Type B pancreatic cell (in vitro differentiated cells): ENCODE results near the gene MND1. TPM values are rescaled to one million over a fixed set of nuclear protein-coding genes. Genes with fewer than 3 reads are reported as not detected.

ENCODE experiments used
- DNase-seq: peaks from one replicate; pipeline ENCODE4 v3.0.0; 2021; ENCODE audit warnings: mixed read lengths; ENCODE audit not compliant: unreplicated experiment; ENCODE audit errors: extremely low spot score
- H3K27ac Mint-ChIP-seq: 2 replicates; pipeline ENCODE4 v1.8.0; 2021; ENCODE audit warnings: mild to moderate bottlenecking, mixed read lengths
- H3K27me3 Mint-ChIP-seq: 2 replicates; pipeline ENCODE4 v1.8.0; 2021; ENCODE audit warnings: mixed read lengths
- H3K36me3 Mint-ChIP-seq: 2 replicates; pipeline ENCODE4 v1.8.0; 2021; ENCODE audit warnings: mixed read lengths
- H3K4me1 Mint-ChIP-seq: one replicate; pipeline ENCODE4 v1.8.0; 2021; ENCODE audit warnings: mixed read lengths; ENCODE audit not compliant: unreplicated experiment
- H3K4me3 Mint-ChIP-seq: 2 replicates; pipeline ENCODE4 v1.8.0; 2021; ENCODE audit warnings: mild to moderate bottlenecking, mixed read lengths
- H3K9me3 Mint-ChIP-seq: 2 replicates; pipeline ENCODE4 v1.8.0; 2021; ENCODE audit warnings: mixed read lengths
- total RNA-seq: library from RNA; stranded (reverse); gene quantifications from 2 replicates; pipeline ENCODE4 v1.2.1, GENCODE V29; 2021; ENCODE audit warnings: low replicate concordance
- TF ChIP-seq, protein P1 (sequence below): fragments of 200-600 bp; sonication (generic); conservative IDR thresholded peaks from 2 replicates; pipeline ENCODE4 v1.5.0; 2021; ENCODE audit warnings: antibody characterized with exemption, mild to moderate bottlenecking

The MND1 gene
- total RNA-seq, 1 donor from 2014 or later, result 15.2 TPM

DNA sequence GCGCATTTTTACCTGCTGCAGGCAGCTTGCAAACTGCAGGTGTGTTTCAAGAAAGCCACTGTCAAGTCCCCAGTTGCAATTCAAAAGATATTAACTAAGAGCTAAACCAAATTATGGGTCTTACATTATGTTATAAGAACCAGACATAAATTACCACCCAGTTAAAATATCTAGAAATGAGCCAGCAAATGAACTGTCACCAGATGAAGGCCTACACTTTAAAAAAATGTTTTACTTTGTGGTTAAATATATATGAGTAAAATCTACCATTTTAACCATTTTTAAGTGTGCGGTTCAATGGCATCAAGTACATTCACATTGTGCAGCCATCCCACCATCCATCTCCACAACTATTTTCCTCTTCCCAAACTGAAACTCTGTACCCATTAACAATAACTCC, 89.7 kb downstream of the MND1 start:
- no peak overlapping the region for H3K27ac Mint-ChIP-seq
- H3K4me3 Mint-ChIP-seq, result no peak overlapping the region

DNA sequence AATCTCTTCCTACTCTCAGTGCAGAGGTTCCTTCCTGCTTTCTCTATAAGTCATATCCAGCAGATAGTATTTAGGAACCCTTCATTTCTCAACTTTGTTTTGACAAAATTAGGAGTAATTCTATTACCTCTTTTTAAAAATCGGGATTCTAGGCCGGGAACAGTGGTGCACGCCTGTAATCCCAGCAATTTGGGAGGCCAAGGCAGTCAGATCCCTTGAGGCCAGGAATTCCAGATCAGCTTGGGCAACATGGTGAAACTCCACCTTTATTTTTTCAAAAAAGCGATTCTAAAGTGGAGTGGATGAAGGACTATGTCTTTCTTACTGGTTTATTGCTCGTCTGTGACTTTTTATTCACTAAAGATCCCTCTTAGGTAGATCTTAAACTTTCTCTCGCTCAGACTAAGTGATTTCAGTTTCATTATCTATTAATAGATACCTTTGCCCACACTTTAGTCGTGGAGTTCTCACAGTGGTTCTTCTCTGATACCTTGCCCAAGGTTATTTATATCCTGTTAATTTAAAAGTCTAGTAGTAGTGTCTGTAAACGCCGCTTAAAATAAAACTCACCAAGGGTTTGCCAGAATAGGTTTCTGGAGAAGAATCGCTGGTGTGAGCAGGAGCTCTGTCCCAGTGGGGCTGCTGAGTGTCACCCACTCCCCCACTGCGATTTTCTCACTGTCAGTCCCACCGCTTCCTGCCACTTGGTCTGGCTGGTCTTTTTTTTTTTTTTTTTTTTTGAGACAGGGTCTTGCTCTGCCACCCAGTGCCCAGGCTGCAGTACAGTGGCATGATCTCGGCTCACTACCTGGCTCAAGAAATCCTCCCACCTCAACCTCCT, 94.6 kb downstream of the MND1 start:
- Mint-ChIP-seq H3K9me3 (no peaks in the 10 kb centered on the region), H3K36me3 (no peaks in the 10 kb centered on the region), H3K4me3 (no peak overlapping the region), H3K4me1 (no peaks in the 10 kb centered on the region), H3K27me3 (no peaks in the 10 kb centered on the region), H3K27ac (no peak overlapping the region)
- DNase-seq, result no peak
- TF ChIP-seq, protein P1, sequence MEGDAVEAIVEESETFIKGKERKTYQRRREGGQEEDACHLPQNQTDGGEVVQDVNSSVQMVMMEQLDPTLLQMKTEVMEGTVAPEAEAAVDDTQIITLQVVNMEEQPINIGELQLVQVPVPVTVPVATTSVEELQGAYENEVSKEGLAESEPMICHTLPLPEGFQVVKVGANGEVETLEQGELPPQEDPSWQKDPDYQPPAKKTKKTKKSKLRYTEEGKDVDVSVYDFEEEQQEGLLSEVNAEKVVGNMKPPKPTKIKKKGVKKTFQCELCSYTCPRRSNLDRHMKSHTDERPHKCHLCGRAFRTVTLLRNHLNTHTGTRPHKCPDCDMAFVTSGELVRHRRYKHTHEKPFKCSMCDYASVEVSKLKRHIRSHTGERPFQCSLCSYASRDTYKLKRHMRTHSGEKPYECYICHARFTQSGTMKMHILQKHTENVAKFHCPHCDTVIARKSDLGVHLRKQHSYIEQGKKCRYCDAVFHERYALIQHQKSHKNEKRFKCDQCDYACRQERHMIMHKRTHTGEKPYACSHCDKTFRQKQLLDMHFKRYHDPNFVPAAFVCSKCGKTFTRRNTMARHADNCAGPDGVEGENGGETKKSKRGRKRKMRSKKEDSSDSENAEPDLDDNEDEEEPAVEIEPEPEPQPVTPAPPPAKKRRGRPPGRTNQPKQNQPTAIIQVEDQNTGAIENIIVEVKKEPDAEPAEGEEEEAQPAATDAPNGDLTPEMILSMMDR, result no peak

More for the DNA sequence above, 89.7 kb downstream of the MND1 start:
- no peaks in the 10 kb centered on the region for H3K36me3 Mint-ChIP-seq
- peaks cover 13% of the 10 kb centered on the region for H3K4me1 Mint-ChIP-seq
- no peaks in the 10 kb centered on the region for H3K9me3 Mint-ChIP-seq
- H3K27me3 Mint-ChIP-seq, result no peaks in the 10 kb centered on the region
- DNase-seq, result no peak
- TF ChIP-seq, protein P1, result no peak

DNA sequence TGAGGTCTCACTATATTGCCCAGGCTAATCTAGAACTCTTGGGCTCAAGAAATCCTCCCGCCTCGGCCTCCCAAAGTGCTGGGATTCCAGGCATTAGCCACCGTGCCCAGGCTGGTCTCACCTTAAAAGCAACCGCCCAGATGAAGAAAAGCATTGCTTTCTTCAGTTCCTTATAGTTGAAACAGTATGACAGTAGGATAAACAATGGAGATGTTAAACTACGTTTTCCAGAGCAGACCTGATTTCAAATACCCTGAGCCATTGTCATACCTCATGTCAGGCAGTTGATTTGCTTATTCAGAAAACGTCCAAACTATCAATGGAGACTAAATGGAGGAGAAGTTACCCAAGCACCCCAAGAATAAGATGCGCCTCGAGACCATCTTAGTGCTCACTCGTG, 95.3 kb downstream of the MND1 start:
- Mint-ChIP-seq H3K4me3 (no peak overlapping the region), H3K27ac (no peak overlapping the region), H3K4me1 (no peaks in the 10 kb centered on the region), H3K27me3 (no peaks in the 10 kb centered on the region), H3K9me3 (no peaks in the 10 kb centered on the region), H3K36me3 (no peaks in the 10 kb centered on the region)
- no peak for DNase-seq
- TF ChIP-seq, protein P1, result no peak

DNA sequence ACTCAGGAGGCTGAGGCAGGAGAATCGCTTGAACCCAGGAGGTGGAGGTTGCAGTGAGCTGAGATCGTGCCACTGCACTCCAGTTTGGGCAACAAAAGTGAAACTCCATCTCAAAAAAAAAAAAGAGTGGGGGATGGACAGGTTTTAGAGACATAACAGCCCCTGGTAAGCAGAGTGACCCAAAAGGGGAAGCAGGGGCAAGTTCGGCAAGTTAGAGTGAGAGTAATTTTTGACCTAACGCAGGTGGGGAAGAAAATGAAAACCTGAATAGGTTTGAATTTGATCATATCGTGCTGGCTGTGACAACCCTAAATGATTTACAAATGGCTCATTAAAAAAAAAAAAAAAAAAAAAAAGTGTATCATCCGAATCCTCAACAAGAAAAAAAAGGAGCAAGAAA, 96.0 kb downstream of the MND1 start:
- Mint-ChIP-seq H3K27ac (no peak overlapping the region), H3K27me3 (no peaks in the 10 kb centered on the region), H3K9me3 (no peaks in the 10 kb centered on the region), H3K4me3 (no peak overlapping the region), H3K36me3 (no peaks in the 10 kb centered on the region), H3K4me1 (no peaks in the 10 kb centered on the region)
- no peak for DNase-seq
- TF ChIP-seq, protein P1, result no peak

DNA sequence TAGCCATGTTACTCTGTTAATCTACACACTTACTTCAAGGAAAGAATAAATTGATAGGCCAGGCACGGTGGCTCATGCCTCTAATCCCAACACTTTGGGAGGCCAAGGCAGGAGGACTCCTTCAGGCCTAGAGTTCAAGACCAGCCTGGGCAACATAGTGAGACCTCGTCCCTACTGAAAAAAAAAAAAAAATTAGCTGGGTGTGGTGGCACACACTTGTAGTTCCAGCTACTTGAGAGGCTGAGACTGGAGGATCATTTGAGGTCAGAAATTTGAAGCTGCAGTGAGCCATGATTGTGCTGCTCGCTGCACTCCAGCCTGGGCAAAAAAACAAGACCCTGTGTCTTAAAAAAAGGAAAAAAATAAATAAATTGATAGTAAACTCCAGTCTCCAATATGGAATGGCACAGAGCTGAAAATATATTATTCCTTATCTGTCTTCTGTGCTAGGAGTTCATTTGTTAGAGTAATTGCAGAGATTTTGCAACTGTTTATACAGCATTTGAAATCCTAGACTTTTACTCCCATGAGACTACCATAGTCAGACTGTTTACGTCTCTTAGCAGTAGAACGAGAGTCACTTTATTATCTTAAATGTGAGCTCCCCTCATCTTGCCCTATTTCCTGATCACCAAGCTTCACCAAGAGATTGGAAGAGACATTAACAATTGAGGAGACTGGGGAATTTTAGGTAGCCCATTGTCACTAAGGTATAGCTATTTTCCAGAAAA, 102.9 kb downstream of the MND1 start:
- H3K4me3 Mint-ChIP-seq, result no peak overlapping the region
- H3K27ac Mint-ChIP-seq, result peak overlapping the region; percentile 6
- H3K4me1 Mint-ChIP-seq, result peaks cover 35% of the 10 kb centered on the region
- H3K9me3 Mint-ChIP-seq, result peaks cover 4% of the 10 kb centered on the region
- DNase-seq, result no peak
- peaks cover 16% of the 10 kb centered on the region for H3K27me3 Mint-ChIP-seq
- TF ChIP-seq, protein P1, result no peak
- H3K36me3 Mint-ChIP-seq, result no peaks in the 10 kb centered on the region
